Measurements from ENCODE around the gene DOC2A.

Gene DOC2A

GRCh38 chr16:29994600-29995323 is 16.1 kb downstream of the DOC2A start:
- H3K27ac Mint-ChIP-seq = peak overlapping the region; percentile 96 to 98

GRCh38 chr16:29993903-29994599 is 16.8 kb downstream of the DOC2A start:
- Mint-ChIP-seq H3K27ac (peak overlapping the region in 1 of 2 donors; percentile 98), H3K4me3 (peak overlapping the region; percentile 96 to 99), H3K4me1 (ENCODE audit: low read depth in 2 of 2) (peaks cover 22 to 24% of the 10 kb centered on the region in 2 donors), H3K27me3 (no peaks in the 10 kb centered on the region), H3K9me3 (no peaks in the 10 kb centered on the region), H3K36me3 (ENCODE audit: insufficient read depth) (peaks cover 36% of the 10 kb centered on the region)
- DNase-seq (no peak), ATAC-seq (replicated peaks) (no peak)

More at GRCh38 chr16:29994600-29995323, 16.1 kb downstream of the DOC2A start:
- ATAC-seq (replicated peaks) (no peak), DNase-seq (no peak)
- H3K27me3 Mint-ChIP-seq = no peaks in the 10 kb centered on the region
- no peaks in the 10 kb centered on the region for H3K9me3 Mint-ChIP-seq
- peaks cover 25 to 28% of the 10 kb centered on the region in 2 donors for H3K4me1 Mint-ChIP-seq (ENCODE audit: low read depth in 2 of 2)
- peaks cover 34% of the 10 kb centered on the region for H3K36me3 Mint-ChIP-seq (ENCODE audit: insufficient read depth)
- H3K4me3 Mint-ChIP-seq = peak overlapping the region; percentile 96 to 99

GRCh38 chr16:29993191-29993902 is 17.5 kb downstream of the DOC2A start:
- Mint-ChIP-seq H3K27me3 (no peaks in the 10 kb centered on the region), H3K4me3 (peak overlapping the region in 1 of 2 donors; percentile 5)
- no peak for ATAC-seq (replicated peaks)

DNA sequence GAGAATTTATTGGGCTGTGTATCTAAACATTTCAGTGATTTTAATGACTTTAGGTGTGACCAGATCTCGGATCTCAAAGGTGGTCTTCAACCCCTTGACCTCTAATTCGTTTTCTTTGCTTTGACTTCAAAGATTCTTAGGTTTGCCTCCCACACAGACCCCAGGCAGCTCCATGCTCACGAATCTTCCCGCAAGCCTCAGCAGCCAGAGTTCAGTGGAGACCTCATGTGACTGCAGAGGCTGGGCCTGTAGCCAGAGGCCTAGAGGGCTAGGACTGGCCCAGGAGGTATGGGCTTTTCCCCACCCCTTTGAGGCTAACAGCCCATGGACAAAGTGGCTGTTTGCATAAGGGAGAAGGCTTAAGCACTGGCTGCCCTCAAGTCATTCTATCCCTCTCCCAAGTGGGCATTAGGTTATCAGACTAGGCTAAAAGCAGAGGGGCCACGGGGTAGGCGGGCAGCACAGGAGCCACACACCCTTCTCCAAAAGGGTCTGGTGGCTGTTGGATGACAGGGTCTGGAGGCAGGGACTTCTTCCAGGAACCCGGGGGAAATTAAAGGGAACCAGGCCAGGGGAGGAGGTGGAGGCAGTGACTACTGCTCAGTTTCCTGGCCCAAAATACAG is 18.4 kb downstream of the DOC2A start:
- H3K4me1 Mint-ChIP-seq (ENCODE audit: low read depth in 2 of 2) = peaks cover 19 to 23% of the 10 kb centered on the region in 2 donors
- no peak for DNase-seq
- H3K9me3 Mint-ChIP-seq = no peaks in the 10 kb centered on the region
- no peaks in the 10 kb centered on the region for H3K27me3 Mint-ChIP-seq
- peaks cover 36% of the 10 kb centered on the region for H3K36me3 Mint-ChIP-seq (ENCODE audit: insufficient read depth)
- no peak for ATAC-seq (replicated peaks)
- H3K4me3 Mint-ChIP-seq = peak overlapping the region in 1 of 2 donors; percentile 14
- peak overlapping the region; percentile 60 to 76 for H3K27ac Mint-ChIP-seq

More at GRCh38 chr16:29993191-29993902, 17.5 kb downstream of the DOC2A start:
- peak overlapping the region in 1 of 2 donors; percentile 98 for H3K27ac Mint-ChIP-seq
- H3K9me3 Mint-ChIP-seq = no peaks in the 10 kb centered on the region
- DNase-seq = no peak
- H3K4me1 Mint-ChIP-seq (ENCODE audit: low read depth in 2 of 2) = peaks cover 19 to 23% of the 10 kb centered on the region in 2 donors
- H3K36me3 Mint-ChIP-seq (ENCODE audit: insufficient read depth) = peaks cover 33% of the 10 kb centered on the region

- no peaks in the 10 kb centered on the region for H3K9me3 Mint-ChIP-seq
- H3K4me1 Mint-ChIP-seq (ENCODE audit: low read depth in 2 of 2) = peaks cover 14 to 18% of the 10 kb centered on the region in 2 donors
- DNase-seq (no peak), ATAC-seq (replicated peaks) (no peak)
- H3K4me3 Mint-ChIP-seq = no peak overlapping the region
- no peaks in the 10 kb centered on the region for H3K27me3 Mint-ChIP-seq
- peaks cover 36% of the 10 kb centered on the region for H3K36me3 Mint-ChIP-seq (ENCODE audit: insufficient read depth)
- no peak overlapping the region for H3K27ac Mint-ChIP-seq
These were observed 19.3 kb downstream of the DOC2A start for GRCh38 chr16:29991571-29991904.

DNA sequence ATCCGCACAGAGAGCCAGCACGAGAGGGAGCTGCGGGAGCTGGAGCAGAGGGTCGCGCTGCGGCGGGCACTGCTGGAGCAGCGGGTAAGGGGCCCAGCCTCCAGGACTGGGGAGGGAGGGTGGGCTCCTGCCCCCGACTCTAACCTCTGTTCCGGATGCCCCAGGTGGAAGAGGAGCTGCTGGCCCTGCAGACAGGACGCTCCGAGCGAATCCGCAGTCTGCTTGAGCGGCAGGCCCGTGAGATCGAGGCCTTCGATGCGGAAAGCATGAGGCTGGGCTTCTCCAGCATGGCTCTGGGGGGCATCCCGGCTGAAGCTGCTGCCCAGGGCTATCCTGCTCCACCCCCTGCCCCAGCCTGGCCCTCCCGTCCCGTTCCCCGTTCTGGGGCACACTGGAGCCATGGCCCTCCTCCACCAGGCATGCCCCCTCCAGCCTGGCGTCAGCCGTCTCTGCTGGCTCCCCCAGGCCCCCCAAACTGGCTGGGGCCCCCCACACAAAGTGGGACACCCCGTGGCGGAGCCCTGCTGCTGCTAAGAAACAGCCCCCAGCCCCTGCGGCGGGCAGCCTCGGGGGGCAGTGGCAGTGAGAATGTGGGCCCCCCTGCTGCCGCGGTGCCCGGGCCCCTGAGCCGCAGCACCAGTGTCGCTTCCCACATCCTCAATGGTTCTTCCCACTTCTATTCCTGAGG is 19.8 kb downstream of the DOC2A start:
- Mint-ChIP-seq H3K4me3 (no peak overlapping the region), H3K9me3 (no peaks in the 10 kb centered on the region), H3K4me1 (ENCODE audit: low read depth in 2 of 2) (peaks cover 9 to 13% of the 10 kb centered on the region in 2 donors), H3K27me3 (no peaks in the 10 kb centered on the region), H3K36me3 (ENCODE audit: insufficient read depth) (peaks cover 35% of the 10 kb centered on the region), H3K27ac (no peak overlapping the region)
- DNase-seq = no peak
- no peak for ATAC-seq (replicated peaks)

- ATAC-seq (replicated peaks) = no peak
These were observed 20.8 kb downstream of the DOC2A start for GRCh38 chr16:29990034-29990433.

GRCh38 chr16:29989111-29989858 is 21.5 kb downstream of the DOC2A start:
- Mint-ChIP-seq H3K36me3 (ENCODE audit: insufficient read depth) (peaks cover 36% of the 10 kb centered on the region), H3K4me3 (no peak overlapping the region), H3K4me1 (ENCODE audit: low read depth in 2 of 2) (peaks cover 1 to 4% of the 10 kb centered on the region in 2 donors), H3K9me3 (no peaks in the 10 kb centered on the region), H3K27me3 (no peaks in the 10 kb centered on the region), H3K27ac (peak overlapping the region in 1 of 2 donors; percentile 84)
- ATAC-seq (replicated peaks) = no peak
- DNase-seq = no peak

More at GRCh38 chr16:29990034-29990433, 20.8 kb downstream of the DOC2A start:
- Mint-ChIP-seq H3K36me3 (ENCODE audit: insufficient read depth) (peaks cover 34% of the 10 kb centered on the region), H3K4me3 (no peak overlapping the region), H3K4me1 (ENCODE audit: low read depth in 2 of 2) (peaks cover 8 to 9% of the 10 kb centered on the region in 2 donors), H3K27me3 (no peaks in the 10 kb centered on the region), H3K9me3 (no peaks in the 10 kb centered on the region), H3K27ac (no peak overlapping the region)
- DNase-seq = no peak

DNA sequence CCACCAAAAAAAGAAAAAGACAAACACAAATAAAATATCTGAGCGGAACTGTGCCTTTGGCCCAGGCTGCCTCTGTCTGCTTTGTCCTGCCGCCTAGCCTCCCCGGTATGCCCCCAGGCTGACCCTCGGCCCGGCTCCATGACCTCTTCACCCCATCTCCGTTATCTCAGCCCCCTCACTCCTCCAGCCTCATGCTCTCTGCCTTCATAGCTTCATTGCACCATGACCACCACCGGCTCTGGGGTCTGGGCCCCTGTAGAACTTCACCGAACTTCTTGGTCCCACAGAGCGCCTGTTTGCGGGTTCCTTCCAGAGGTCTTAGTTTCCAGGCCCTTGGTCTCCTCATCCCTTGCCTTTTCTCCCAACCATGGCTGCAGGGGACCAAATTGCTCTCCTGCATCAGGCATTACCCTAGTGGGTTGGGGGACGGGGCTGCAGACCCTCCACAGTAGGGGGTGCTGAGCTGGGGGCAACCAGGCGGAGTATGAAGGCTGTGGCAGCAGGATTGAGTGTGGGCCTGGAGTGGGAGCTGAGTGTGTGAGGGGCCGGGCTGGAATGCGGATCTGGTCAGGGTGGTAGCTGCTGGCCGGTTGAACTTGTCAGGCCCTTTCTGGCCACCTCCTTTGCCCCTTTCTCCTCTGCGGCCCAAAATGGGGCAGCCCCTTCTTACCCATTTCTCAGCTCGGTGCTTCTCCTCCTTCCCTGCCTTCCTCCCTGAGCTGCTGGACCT is 22.3 kb downstream of the DOC2A start:
- ATAC-seq (replicated peaks) (no peak), DNase-seq (no peak)
- Mint-ChIP-seq H3K9me3 (no peaks in the 10 kb centered on the region), H3K27me3 (no peaks in the 10 kb centered on the region), H3K27ac (peak overlapping the region in 1 of 2 donors; percentile 84), H3K36me3 (ENCODE audit: insufficient read depth) (peaks cover 34% of the 10 kb centered on the region), H3K4me3 (no peak overlapping the region), H3K4me1 (ENCODE audit: low read depth in 2 of 2) (peaks cover 0 to 3% of the 10 kb centered on the region in 2 donors)

DNA sequence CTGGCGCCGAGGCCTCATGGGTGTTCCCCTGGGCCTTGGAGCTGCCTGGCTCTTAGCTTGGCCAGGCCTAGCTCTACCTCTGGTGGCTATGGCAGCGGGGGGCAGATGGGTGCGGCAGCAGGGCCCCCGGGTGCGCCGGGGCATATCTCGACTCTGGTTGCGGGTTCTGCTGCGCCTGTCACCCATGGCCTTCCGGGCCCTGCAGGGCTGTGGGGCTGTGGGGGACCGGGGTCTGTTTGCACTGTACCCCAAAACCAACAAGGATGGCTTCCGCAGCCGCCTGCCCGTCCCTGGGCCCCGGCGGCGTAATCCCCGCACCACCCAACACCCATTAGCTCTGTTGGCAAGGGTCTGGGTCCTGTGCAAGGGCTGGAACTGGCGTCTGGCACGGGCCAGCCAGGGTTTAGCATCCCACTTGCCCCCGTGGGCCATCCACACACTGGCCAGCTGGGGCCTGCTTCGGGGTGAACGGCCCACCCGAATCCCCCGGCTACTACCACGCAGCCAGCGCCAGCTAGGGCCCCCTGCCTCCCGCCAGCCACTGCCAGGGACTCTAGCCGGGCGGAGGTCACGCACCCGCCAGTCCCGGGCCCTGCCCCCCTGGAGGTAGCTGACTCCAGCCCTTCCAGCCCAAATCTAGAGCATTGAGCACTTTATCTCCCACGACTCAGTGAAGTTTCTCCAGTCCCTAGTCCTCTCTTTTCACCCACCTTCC is 23.3 kb downstream of the DOC2A start:
- ATAC-seq (replicated peaks) (no peak), DNase-seq (no peak)
- Mint-ChIP-seq H3K9me3 (no peaks in the 10 kb centered on the region), H3K4me1 (ENCODE audit: low read depth in 2 of 2) (peaks cover 0 to 3% of the 10 kb centered on the region in 2 donors), H3K36me3 (ENCODE audit: insufficient read depth) (peaks cover 34% of the 10 kb centered on the region), H3K27ac (peak overlapping the region in 1 of 2 donors; percentile 84), H3K27me3 (no peaks in the 10 kb centered on the region), H3K4me3 (no peak overlapping the region)

DNA sequence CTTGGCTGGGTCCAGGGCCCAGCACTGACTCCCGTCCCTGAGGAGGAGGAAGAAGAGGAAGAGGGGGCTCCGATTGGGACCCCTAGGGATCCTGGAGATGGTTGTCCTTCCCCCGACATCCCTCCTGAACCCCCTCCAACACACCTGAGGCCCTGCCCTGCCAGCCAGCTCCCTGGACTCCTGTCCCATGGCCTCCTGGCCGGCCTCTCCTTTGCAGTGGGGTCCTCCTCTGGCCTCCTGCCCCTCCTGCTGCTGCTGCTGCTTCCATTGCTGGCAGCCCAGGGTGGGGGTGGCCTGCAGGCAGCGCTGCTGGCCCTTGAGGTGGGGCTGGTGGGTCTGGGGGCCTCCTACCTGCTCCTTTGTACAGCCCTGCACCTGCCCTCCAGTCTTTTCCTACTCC is 23.9 kb downstream of the DOC2A start:
- ATAC-seq (replicated peaks) (no peak), DNase-seq (no peak)
- no peak overlapping the region for H3K27ac Mint-ChIP-seq
- H3K4me3 Mint-ChIP-seq = no peak overlapping the region
- no peaks in the 10 kb centered on the region for H3K9me3 Mint-ChIP-seq
- no peaks in the 10 kb centered on the region for H3K27me3 Mint-ChIP-seq
- peaks cover 37% of the 10 kb centered on the region for H3K36me3 Mint-ChIP-seq (ENCODE audit: insufficient read depth)
- peaks cover 0 to 3% of the 10 kb centered on the region in 2 donors for H3K4me1 Mint-ChIP-seq (ENCODE audit: low read depth in 2 of 2)

All from effector memory CD8-positive, alpha-beta T cell (primary cell).